Thyroid gland (tissue), 4 donors: Measurements from ENCODE around the gene PRDX5.

Source experiments
- POLR2A ChIP-seq, 2 donors: fragments of 450-650 bp; IDR thresholded peaks; one replicate each; pipeline ENCODE4 v1.6.1; 2017; ENCODE audit warnings: antibody characterized with exemption in 2 of 2, mild to moderate bottlenecking in 2 of 2, moderate library complexity in 1 of 2
- TF ChIP-seq, protein P1 (sequence below), 6 experiments: fragments of 200-600 bp in 3 of 6; fragments of 450-650 bp in 3 of 6; sonication (generic) in 3 of 6; IDR thresholded peaks; one replicate each; pipeline ENCODE4 v1.5.1; 2016 to 2019; ENCODE audit warnings: antibody characterized with exemption in 6 of 6, mild to moderate bottlenecking in 2 of 6, inconsistent platforms in 1 of 6, moderate library complexity in 1 of 6

DNA sequence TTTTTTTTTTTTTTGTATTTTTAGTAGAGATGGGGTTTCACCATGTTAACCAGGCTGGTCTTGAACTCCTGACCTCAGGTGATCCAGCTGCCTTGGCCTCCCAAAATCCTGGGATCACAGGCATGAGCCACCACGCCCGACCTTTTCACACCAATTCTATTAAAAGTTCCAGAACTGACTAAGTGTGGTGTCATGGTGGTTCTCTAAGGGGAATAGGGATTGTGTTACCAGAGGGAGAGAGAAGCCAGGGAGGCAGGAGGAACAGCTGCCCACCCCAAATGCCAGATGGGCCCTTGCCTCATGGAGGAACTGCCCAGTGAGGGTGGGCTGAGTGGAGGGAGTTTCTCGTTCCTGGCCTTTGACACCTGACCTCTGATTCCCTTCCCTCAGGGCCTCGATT is 47.0 kb downstream of the PRDX5 start:
- TF ChIP-seq, protein P1, sequence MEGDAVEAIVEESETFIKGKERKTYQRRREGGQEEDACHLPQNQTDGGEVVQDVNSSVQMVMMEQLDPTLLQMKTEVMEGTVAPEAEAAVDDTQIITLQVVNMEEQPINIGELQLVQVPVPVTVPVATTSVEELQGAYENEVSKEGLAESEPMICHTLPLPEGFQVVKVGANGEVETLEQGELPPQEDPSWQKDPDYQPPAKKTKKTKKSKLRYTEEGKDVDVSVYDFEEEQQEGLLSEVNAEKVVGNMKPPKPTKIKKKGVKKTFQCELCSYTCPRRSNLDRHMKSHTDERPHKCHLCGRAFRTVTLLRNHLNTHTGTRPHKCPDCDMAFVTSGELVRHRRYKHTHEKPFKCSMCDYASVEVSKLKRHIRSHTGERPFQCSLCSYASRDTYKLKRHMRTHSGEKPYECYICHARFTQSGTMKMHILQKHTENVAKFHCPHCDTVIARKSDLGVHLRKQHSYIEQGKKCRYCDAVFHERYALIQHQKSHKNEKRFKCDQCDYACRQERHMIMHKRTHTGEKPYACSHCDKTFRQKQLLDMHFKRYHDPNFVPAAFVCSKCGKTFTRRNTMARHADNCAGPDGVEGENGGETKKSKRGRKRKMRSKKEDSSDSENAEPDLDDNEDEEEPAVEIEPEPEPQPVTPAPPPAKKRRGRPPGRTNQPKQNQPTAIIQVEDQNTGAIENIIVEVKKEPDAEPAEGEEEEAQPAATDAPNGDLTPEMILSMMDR (IDR thresholded peaks at IDR 0.05), result no peak
- TF ChIP-seq POLR2A (IDR thresholded peaks at IDR 0.05), result no peak
